Activated CD4-positive, alpha-beta T cell treated with anti-CD3 and anti-CD28 coated beads for 1 hour (primary cell): ENCODE results near the gene PPP1R15A.
"Not testable (repeated sequence)": the region's sequence is repeated elsewhere in the genome, so short reads cannot be mapped to it uniquely, and the experiment has no call there.

ENCODE experiments used
- DNase-seq: peaks from one replicate; pipeline ENCODE4 v3.0.0-alpha.2; 2020

PPP1R15A gene

DNA sequence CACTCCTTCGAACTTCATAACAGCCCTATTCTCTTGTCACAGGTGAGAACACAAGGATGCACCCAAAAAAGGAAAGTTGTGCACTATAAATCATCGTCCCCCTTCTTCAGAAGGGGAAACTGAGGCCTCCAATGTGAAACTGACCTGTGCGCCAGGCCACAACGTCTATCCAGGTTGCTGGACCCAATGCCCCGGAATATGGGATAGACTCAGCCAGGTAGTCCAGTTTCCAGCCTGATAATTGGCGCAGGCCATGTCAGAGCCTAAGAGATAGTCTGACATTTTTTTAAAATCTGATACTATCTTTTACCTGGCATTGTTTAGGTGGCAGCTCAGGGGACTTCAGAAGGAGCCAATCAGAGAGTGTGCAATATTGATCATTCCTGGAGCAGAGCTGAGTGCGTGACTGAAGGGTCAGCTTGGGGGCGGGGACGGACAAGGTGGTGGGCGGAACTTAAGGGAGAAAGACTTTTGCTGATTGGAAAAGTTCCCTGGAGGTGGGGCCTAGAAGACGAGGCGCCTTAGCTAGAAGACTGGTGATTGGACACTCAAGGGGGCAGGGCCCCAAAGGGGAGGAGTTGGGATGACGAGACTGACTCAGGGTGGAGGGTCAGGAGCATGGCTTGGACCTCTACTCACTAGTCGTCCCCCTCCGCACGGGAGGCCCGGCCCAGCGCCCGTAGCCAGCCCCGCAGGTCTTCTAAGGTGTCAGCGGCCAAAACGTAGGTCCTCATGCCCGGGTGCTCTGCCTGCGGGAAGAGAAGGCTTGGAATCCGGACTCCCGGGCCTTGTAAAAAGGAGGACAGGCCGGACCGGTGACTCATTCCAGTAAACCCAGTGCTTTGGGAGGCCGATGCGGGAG, 12.3 kb upstream of the PPP1R15A start:
- DNase-seq, result no peak

DNA sequence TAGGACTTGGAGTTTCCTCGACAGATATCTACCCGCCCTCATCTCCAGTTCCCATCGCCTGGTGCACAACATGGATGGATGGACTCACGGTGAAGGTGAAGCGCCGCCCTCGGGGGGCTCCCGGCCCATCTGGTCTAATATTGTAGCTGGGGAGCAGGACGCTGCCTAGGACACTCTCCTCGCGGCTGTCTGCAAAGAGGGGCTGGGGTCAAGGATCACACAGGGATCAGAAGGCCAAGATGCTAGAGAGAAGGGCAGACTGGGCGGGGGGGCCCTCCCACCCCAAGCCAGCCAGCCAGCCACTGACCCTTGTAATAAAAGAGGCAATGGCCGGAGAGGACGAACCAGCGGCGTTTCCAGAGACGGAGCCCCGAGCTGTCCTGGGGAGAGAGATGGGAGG, 10.9 kb upstream of the PPP1R15A start:
- no peak for DNase-seq

DNA sequence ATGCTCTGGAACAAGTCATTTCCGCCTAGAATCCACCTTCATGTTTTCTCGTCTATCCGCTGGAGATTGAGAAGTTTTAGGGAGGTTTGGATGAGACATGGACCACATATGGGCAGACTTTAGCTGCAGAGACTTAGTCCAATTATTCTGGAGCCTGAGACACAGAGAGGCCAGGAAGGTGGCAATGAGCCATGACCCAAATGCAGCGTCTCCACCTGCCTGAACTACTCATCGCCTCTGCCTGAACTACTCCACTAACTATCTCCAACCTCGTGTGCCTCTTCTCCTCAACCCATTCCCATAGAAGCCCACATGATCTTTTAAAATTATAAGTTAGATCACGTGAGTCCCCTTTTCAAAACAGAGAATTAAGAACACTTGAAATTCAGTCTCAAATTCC, 9.4 kb upstream of the PPP1R15A start:
- DNase-seq, result no peak

DNA sequence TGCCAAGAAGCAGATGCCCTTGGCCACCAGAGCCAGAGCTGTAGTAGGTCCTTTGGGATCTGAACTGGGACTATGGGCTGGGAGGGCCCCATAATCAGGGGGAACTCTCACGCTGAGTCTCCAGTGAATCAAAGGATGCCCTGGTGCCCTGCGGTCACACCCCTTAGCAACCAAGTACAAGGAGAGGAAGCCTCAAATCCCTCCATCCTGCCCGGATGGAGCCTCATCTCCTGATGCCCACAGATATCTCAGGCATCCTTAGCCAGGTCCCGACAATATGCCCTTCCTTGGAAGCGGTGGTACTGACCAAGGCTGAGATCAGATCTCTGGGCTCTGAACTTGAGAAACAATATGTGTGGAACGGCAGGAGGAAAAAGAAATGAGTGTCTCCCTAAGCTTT, 5.5 kb upstream of the PPP1R15A start:
- DNase-seq, result no peak

DNA sequence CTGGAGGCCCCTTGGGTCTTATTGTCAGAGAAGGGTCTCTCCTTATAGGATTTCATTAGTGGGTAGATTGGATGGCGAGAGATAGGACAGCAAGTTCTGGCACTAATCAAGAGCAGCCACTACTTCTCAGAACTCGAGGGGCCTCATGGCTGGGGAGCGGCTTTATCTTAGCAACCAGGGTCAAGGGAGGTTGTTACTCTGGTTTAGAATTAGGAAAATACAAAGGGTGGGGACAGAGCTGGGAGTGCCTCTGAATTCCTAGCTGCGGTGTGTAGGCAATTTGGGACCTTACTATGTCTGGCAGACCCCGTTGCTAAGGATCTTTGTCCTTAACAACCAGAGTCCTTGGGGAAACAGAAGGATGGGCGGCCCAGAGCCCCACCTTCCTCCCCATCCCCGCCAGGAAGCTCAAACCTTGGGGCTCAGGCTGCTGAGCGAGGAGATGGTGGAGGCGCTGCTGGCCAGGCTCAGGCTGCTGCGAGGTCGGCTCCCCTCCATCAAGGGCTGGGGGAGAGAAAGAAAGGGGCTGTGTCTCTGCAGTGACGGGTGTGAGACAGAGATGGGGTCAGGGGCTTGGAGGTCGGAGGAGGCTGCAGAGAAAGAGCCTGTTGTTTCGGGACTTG, 5.0 kb upstream of the PPP1R15A start:
- no peak for DNase-seq

DNA sequence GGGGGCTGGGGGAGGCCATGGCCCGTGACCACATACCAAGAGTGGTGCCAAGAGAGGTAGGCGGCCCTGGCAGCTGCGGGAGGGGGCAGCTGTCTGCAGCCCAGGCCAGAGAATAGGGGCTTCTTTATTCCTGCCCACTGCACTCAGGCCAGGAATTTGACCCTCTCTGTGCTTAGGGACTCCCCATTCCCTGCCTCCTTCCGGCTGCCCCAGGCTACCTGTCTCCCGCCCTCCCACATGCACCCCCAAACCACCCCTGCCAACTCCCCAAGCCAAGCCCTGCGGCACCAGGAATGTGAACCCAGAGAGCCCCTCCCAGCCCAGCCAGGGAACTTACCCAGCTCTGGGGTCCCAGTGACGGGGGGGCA, 4.5 kb upstream of the PPP1R15A start:
- DNase-seq, result no peak

DNA sequence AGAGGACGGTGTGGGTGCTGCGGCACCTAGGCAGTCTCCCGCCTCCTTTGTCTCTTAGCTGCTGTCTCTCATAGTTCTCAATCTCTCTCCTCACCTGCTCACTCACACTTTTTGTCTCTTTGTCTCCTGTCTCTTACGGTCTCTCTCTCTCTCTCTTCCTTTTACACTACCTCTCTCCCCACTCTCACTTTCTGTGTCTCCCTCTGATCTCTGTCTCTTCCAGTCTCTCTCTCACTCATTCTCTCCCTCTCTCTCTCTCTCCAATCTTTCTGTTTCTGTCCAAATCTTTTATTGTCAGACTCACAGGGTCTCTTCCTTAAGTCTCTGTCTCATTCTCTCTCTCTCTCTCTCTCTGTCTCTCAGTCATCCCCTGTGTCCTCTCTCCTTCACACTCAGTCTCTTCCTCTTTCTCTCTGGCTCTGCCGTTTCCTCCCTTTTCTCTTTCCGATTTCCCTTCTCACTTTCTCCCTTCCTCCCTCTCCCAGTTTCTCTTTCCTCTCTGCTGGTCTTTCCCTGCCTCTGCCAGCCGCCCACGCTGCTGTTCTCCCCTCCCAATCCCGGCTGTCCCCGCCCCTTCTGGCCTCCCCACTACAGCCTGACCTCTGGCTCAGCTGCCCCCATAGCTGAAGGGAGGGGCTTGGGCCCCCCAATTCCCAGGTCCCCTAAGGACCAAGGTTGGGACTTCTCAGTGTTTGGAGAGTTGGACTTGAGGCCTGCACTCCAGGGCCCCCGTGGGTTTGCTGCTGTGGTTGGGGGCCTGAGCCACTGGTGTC, 3.9 kb upstream of the PPP1R15A start, which contains the start of gene PLEKHA4:
Gene PLEKHA4 (minus strand): TSS at position 504 of the 773 bp plus-strand sequence. CDS start 997 bp downstream, outside the sequence.
- no peak for DNase-seq

DNA sequence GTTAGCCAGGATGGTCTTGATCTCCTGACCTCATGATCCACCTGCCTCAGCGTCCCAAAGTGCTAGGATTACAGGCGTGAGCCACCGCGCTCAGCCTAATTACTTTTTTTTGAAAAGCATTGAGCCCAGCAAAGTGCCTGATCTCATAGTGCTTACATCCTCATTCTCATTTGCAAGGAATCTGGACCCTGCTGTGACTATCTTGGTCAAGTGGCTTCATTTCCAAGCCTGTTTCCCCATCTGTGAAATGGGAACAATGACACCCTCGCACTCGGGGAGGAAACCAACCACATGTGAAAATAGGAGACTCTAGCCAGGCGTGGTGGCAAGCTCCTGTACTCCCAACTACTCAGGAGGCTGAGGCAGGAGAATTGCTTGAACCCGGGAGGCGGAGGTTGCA, 2.2 kb upstream of the PPP1R15A start:
- DNase-seq, result no peak

DNA sequence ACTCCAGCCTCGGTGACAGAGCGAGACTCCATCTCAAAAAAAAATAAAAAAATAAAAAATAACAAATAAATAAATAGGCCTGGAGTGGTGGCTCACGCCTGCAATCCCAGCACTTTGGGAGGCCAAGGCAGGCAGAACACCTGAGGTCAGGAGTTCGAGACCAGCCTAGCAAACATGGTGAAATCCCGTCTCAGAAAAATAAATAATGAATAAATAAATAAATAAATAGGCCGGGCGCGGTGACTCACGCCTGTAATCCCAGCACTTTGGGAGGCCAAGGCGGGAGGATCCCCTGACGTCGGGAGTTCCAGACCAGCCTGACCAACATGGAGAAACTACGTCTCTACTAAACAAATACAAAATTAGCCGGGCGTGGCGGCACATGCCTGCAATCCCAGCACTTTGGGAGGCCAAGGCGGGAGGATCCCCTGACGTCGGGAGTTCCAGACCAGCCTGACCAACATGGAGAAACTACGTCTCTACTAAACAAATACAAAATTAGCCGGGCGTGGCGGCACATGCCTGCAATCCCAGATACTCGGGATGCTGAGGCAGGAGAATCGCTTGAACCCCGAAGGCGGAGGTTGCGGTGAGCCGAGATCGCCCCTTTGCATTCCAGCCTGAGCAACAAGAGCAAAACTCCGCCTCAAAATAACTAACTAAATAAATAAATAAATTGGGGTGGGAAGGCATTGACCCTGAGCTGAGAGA, 595 bp upstream of the PPP1R15A start:
- not testable (repeated sequence) for DNase-seq

DNA sequence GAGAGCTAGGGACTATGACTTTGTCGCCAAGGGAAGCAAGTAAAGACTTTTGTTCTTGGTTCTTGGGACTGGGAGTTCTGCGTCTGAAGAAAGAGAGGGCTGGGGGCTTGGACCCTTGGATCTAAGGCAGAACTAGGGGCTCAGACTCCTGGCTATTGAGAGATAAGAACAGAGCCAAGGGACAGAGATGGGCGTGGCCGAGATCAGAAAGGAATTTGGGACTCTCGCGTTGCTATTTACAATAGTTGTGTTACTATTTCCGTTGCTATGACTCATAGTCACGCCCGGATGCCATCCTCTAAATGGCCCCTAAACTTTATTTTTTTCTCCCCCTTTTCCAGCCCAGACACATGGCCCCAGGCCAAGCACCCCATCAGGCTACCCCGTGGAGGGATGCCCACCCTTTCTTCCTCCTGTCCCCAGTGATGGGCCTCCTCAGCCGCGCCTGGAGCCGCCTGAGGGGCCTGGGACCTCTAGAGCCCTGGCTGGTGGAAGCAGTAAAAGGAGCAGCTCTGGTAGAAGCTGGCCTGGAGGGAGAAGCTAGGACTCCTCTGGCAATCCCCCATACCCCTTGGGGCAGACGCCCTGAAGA, 759 bp downstream of the PPP1R15A start:
- peak; percentile 64 for DNase-seq

DNA sequence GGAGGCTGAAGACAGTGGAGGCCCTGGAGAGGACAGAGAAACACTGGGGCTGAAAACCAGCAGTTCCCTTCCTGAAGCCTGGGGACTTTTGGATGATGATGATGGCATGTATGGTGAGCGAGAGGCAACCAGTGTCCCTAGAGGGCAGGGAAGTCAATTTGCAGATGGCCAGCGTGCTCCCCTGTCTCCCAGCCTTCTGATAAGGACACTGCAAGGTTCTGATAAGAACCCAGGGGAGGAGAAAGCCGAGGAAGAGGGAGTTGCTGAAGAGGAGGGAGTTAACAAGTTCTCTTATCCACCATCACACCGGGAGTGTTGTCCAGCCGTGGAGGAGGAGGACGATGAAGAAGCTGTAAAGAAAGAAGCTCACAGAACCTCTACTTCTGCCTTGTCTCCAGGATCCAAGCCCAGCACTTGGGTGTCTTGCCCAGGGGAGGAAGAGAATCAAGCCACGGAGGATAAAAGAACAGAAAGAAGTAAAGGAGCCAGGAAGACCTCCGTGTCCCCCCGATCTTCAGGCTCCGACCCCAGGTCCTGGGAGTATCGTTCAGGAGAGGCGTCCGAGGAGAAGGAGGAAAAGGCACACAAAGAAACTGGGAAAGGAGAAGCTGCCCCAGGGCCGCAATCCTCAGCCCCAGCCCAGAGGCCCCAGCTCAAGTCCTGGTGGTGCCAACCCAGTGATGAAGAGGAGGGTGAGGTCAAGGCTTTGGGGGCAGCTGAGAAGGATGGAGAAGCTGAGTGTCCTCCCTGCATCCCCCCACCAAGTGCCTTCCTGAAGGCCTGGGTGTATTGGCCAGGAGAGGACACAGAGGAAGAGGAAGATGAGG, 1.5 kb downstream of the PPP1R15A start:
- no peak for DNase-seq

DNA sequence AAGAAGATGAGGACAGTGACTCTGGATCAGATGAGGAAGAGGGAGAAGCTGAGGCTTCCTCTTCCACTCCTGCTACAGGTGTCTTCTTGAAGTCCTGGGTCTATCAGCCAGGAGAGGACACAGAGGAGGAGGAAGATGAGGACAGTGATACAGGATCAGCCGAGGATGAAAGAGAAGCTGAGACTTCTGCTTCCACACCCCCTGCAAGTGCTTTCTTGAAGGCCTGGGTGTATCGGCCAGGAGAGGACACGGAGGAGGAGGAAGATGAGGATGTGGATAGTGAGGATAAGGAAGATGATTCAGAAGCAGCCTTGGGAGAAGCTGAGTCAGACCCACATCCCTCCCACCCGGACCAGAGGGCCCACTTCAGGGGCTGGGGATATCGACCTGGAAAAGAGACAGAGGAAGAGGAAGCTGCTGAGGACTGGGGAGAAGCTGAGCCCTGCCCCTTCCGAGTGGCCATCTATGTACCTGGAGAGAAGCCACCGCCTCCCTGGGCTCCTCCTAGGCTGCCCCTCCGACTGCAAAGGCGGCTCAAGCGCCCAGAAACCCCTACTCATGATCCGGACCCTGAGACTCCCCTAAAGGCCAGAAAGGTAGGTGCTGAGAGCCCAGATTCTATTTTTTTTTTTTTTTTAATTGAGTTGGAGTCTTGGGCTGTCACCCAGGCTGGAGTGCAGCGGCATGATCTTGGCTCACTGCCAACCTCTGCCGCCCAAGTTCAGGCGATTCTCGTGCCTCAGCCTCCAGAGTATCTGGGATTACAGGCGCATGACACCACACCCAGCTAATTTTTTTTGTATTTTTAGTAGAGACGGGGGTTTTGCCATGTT, 2.3 kb downstream of the PPP1R15A start:
- DNase-seq, result no peak

DNA sequence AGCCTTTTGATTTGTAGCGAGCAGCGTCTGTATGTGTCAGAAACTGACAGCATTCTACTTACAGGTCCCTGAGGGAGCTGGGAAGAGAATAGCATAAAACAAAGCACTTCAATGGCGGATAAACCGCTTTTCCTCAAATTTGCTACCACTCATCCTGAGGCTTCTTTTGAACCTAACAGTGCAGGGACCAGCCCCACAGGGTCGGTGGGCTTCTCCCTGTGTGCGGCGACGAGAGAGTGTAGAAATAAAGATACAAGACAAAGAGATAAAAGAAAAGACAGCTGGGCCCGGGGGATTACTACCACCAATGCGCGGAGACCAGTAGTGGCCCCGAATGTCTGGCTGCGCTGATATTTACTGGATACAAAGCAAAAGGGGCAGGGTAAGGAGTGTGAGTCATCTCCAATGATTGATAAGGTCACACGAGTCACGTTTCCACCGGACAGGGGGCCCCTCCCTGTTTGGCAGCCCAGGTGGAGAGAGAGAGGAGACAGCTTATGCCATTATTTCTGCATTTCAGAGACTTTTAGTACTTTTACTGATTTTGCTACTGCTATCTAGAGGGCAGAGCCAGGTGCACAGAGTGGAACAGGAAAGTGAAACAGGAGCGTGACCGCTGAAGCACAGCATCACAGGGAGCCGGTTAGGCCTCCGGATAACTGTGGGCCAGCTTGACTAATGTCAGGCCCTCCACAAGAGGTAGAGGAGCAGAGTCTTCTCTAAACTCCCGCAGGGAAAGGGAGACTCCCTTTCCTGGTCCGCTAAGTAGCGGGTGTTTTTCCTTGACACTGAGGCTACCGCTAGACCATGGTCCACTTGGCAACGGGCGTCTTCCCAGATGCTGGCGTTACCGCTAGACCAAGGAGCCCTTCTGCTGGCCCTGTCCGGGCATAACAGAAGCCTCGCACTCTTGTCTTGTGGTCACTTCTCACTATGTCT, 4.1 kb downstream of the PPP1R15A start:
- DNase-seq, result peak; percentile 39

DNA sequence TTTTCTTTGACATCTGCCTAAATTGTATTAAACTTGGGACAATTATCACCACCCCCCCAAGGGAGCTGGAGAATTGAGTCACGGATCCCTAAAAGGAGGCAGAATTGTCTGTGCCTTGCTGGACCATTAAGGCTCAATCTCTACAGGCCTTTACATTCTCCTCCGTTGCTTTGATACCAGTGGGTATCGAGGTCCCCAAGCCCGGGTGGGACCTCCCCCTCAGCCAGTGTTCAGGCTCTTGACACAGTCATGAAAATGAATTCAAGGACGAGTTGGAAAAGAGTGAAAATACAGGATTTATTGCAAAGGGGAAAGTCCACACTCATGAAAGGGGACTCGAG, 5.6 kb downstream of the PPP1R15A start:
- no peak for DNase-seq

DNA sequence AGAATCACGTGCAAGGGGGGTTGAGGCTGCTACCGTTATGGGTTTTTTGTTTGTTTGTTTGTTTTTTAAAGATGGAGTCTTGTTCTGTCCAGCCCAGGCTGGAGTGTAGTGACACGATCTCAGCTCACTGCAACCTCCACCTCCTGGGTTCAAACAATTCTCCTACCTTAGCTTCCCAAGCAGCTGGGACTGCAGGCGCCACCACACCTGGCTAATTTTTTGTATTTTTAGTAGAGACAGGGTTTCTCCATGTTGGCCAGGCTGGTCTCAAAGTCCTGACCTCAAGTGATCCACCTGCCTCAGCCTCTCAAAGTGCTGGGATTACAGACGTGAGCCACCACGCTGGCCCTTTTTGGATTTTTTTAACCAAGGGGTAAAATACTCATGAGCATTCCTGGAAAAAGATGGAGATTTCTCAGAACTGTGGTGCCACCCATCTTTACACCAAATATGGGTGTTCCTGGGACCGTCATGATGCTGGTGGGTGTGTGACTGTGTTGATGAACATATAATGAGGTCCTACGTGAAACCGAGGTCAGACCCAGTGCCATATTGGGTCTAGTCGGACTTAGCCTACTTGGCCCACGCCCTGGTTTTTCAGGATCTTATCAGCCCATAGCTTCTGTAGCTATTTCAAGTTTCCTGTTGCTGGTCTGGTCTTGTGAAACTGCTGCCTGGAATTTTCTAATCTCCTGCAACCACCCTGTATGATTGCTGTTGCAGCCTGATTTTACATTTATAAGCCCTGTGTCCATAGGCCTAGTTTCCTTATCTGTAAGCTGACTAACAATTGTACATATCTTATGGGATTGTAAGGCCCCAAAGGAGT, 6.2 kb downstream of the PPP1R15A start:
- DNase-seq, result no peak

DNA sequence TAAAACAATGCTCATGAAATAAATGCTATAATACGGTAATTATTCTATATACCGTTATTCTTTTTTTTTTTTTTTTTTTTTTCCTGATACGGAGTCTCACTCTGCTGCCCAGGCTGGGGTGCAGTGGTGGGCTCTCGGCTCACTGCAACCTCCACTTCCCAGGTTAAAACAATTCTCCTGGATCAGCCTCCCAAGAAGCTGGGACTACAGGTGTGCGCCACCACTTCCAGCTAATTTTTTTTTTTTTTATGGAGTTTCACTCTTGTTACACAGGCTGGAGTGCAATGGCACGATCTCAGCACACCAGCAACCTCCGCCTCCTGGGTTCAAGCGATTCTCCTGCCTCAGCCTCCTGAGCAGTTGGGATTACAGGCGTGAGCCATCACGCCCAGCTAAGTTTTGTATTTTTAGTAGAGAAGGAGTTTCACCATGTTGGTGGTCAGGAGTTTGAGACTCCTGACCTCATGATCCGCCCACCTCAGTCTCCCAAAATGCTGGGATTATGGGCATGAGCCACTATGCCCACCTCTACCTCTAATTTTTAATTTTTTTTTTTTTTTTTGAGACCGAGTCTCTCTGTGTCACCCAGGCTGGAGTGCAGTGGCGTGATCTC, 6.9 kb downstream of the PPP1R15A start:
- DNase-seq, result no peak

DNA sequence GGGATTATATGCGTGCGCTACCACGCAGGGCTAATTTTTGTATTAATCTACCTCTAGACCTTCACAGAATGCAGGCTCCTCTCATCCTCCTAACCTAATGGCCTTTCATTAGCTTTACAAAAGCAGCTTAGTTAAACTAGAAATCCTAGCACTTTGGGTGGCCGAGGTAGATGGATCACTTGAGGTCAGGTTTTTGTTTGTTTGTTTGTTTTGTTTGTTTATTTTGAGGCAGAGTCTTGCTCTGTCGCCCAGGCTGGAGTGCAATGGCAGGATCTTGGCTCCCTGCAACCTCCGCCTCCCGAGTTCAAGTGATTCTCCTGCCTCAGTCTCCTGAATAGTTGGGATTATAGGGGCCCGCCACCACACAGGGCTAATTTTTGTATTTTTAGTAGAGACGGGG, 7.5 kb downstream of the PPP1R15A start:
- not testable (repeated sequence) for DNase-seq
